GM18508 (cell line): Measurements from ENCODE around the gene HERC6.
"Not testable (repeated sequence)": the region's sequence is repeated elsewhere in the genome, so short reads cannot be mapped to it uniquely, and the experiment has no call there.

Source experiments
- ATAC-seq: cut with Tn5 transposase; IDR thresholded peaks from one replicate; pipeline ENCODE4 v1.9.1; 2021; ENCODE audit warnings: moderate number of reproducible peaks; ENCODE audit not compliant: insufficient read depth, unreplicated experiment

The HERC6 gene

GRCh38 chr4:88382621-88383020 lies 4.0 kb downstream of the HERC6 start:
- peak; percentile 56 for ATAC-seq

GRCh38 chr4:88390128-88390527 lies 11.5 kb downstream of the HERC6 start:
- no peak for ATAC-seq

GRCh38 chr4:88391703-88392102 lies 13.1 kb downstream of the HERC6 start:
- ATAC-seq = no peak

- ATAC-seq = no peak
These were observed 18.0 kb downstream of the HERC6 start for GRCh38 chr4:88396681-88397080.

- ATAC-seq = no peak
These were observed 19.7 kb downstream of the HERC6 start for GRCh38 chr4:88398381-88398780.

GRCh38 chr4:88409206-88409605 lies 30.6 kb downstream of the HERC6 start:
- no peak for ATAC-seq

GRCh38 chr4:88409789-88410188 lies 31.1 kb downstream of the HERC6 start:
- ATAC-seq = no peak

GRCh38 chr4:88411491-88412096 lies 32.9 kb downstream of the HERC6 start:
- no peak for ATAC-seq

GRCh38 chr4:88413801-88414200 lies 35.1 kb downstream of the HERC6 start:
- ATAC-seq = no peak

- no peak for ATAC-seq
These were observed 36.1 kb downstream of the HERC6 start for GRCh38 chr4:88414755-88415154.

GRCh38 chr4:88415982-88416381 lies 37.3 kb downstream of the HERC6 start:
- no peak for ATAC-seq

GRCh38 chr4:88418411-88418810 lies 39.8 kb downstream of the HERC6 start:
- no peak for ATAC-seq

- no peak for ATAC-seq
These were observed 41.2 kb downstream of the HERC6 start for GRCh38 chr4:88419874-88420273.

- ATAC-seq = no peak
These were observed 42.2 kb downstream of the HERC6 start for GRCh38 chr4:88420844-88421243.

GRCh38 chr4:88422403-88422802 lies 43.8 kb downstream of the HERC6 start:
- ATAC-seq = no peak

- no peak for ATAC-seq
These were observed 50.7 kb downstream of the HERC6 start for GRCh38 chr4:88429401-88429800.

GRCh38 chr4:88435987-88436693 lies 57.5 kb downstream of the HERC6 start:
- no peak for ATAC-seq

- not testable (repeated sequence) for ATAC-seq
These were observed 59.2 kb downstream of the HERC6 start for GRCh38 chr4:88437873-88438272.

GRCh38 chr4:88439161-88439760 lies 60.6 kb downstream of the HERC6 start:
- no peak for ATAC-seq

GRCh38 chr4:88440146-88440545 lies 61.5 kb downstream of the HERC6 start:
- no peak for ATAC-seq

GRCh38 chr4:88441696-88442095 lies 63.0 kb downstream of the HERC6 start:
- no peak for ATAC-seq

- ATAC-seq = no peak
These were observed 64.1 kb downstream of the HERC6 start for GRCh38 chr4:88442689-88443191.
